Endothelial cell of umbilical vein (primary cell): Measurements from ENCODE around the gene ADGRL3. TPM values are rescaled to one million over a fixed set of nuclear protein-coding genes. Genes with fewer than 3 reads are reported as not detected.

Source experiments
- BruUV-seq: library from RNA; stranded (reverse); fragments of 400-500 nt; replicated peaks from 2 replicates; lab custom pipeline; 2021; lab: Mats Ljungman, UMichigan
- CTCF ChIA-PET: fragments of 300-600, 350-600 bp; sonication (Branson Sonifier 250); formaldehyde crosslinking; loops from one replicate; lab custom pipeline; 2021; ENCODE audit warnings: antibody characterized with exemption, inconsistent platforms; lab: Charles Lee
- POLR2A ChIA-PET: fragments of 300-600, 350-600 bp; sonication (Branson Sonifier 250); formaldehyde crosslinking; loops from one replicate; lab custom pipeline; 2021; ENCODE audit warnings: antibody characterized with exemption, inconsistent platforms; lab: Charles Lee
- DNase-seq: peaks from one replicate; pipeline ENCODE4 v3.0.0-alpha.2; 2011; ENCODE audit warnings: low read depth, low spot score
- FAIRE-seq: peaks from 2 replicates; lab custom pipeline; 2011; peaks lifted over from hg19 to GRCh38; lab: Jason Lieb, UNC
- H2AFZ ChIP-seq: 2 replicates; pipeline ENCODE4 v1.6.0; 2012; ENCODE audit warnings: low read depth, low read length, control low read depth, inconsistent platforms
- H3K27ac ChIP-seq: 2 replicates; pipeline ENCODE4 v1.5.1; 2011; ENCODE audit warnings: low read depth, mild to moderate bottlenecking, control low read depth, low read length, moderate library complexity; ENCODE audit not compliant: insufficient read depth
- H3K27me3 ChIP-seq, 2 experiments: 2 replicates each; pipeline versions ENCODE4 v1.6.0 to v1.6.1; 2011; ENCODE audit warnings: low read length in 2 of 2, mixed read lengths in 1 of 2; ENCODE audit not compliant: control insufficient read depth in 2 of 2, insufficient read depth in 2 of 2
- H3K36me3 ChIP-seq, 2 experiments: 2 replicates in 1 of 2; 3 replicates in 1 of 2; pipeline ENCODE4 v1.5.1; 2011; ENCODE audit warnings: low read length in 2 of 2, mild to moderate bottlenecking in 1 of 2, moderate library complexity in 1 of 2; ENCODE audit not compliant: control insufficient read depth in 2 of 2, insufficient read depth in 2 of 2; ENCODE audit errors: extremely low read depth in 1 of 2
- H3K4me1 ChIP-seq: 3 replicates; pipeline ENCODE4 v1.5.1; 2011; ENCODE audit warnings: mild to moderate bottlenecking, low read length; ENCODE audit not compliant: control insufficient read depth, insufficient read depth; ENCODE audit errors: extremely low read depth
- H3K4me2 ChIP-seq: 2 replicates; pipeline ENCODE4 v1.6.1; 2011; ENCODE audit warnings: low read length, control low read depth, mixed read lengths; ENCODE audit not compliant: insufficient read depth
- H3K4me3 ChIP-seq, 3 experiments: fragments of 200-600 bp in 1 of 3; sonication (generic), shearing (Covaris generic) in 1 of 3; replicated peaks in 1 of 3; 2 replicates each; pipeline ENCODE4 v1.5.1; 2011 to 2016; ENCODE audit warnings: control low read depth in 3 of 3, low read length in 3 of 3, mild to moderate bottlenecking in 2 of 3, inconsistent platforms in 1 of 3, low read depth in 1 of 3, moderate library complexity in 1 of 3; ENCODE audit not compliant: insufficient read depth in 1 of 3
- H3K79me2 ChIP-seq: 2 replicates; pipeline ENCODE4 v1.6.0; 2012; ENCODE audit warnings: low read length, inconsistent platforms; ENCODE audit not compliant: control insufficient read depth, insufficient read depth
- H3K9ac ChIP-seq: replicated peaks from 2 replicates; pipeline ENCODE3; 2011; ENCODE audit warnings: low read length, control low read depth; ENCODE audit not compliant: insufficient read depth; ENCODE audit errors: extremely low read depth
- H3K9me1 ChIP-seq: replicated peaks from 3 replicates; pipeline ENCODE4 v1.6.0; 2011; ENCODE audit warnings: mild to moderate bottlenecking, low read length; ENCODE audit not compliant: control insufficient read depth, insufficient read depth; ENCODE audit errors: extremely low read depth
- H3K9me3 ChIP-seq: replicated peaks from 2 replicates; pipeline ENCODE4 v1.5.1; 2012; ENCODE audit warnings: low read length, inconsistent platforms; ENCODE audit not compliant: control insufficient read depth, insufficient read depth
- H4K20me1 ChIP-seq: replicated peaks from 2 replicates; pipeline ENCODE3; 2011; ENCODE audit warnings: mild to moderate bottlenecking, low read length; ENCODE audit not compliant: control insufficient read depth, insufficient read depth; ENCODE audit errors: extremely low read depth
- EZH2 ChIP-seq: IDR thresholded peaks from 2 replicates; pipeline ENCODE4 v1.6.1; 2012; ENCODE audit warnings: borderline replicate concordance, low read depth, mild to moderate bottlenecking, moderate library complexity, low read length, inconsistent platforms; ENCODE audit not compliant: severe bottlenecking
- JUN ChIP-seq: IDR thresholded peaks from 2 replicates; pipeline ENCODE4 v1.6.1; 2011; ENCODE audit warnings: borderline replicate concordance, low read depth; ENCODE audit not compliant: insufficient read length, insufficient read depth
- MAX ChIP-seq: IDR thresholded peaks from 2 replicates; pipeline ENCODE4 v1.6.1; 2011; ENCODE audit not compliant: insufficient read depth, insufficient read length
- MYC ChIP-seq: IDR thresholded peaks from one replicate; pipeline ENCODE4 v1.6.1; 2011; ENCODE audit warnings: mild to moderate bottlenecking, low read depth, low read length
- POLR2A ChIP-seq: IDR thresholded peaks from 2 replicates; pipeline ENCODE4 v1.6.1; 2012; ENCODE audit warnings: low read depth, mild to moderate bottlenecking, control low read depth, low read length
- POLR2AphosphoS5 ChIP-seq: IDR thresholded peaks from 2 replicates; pipeline ENCODE4 v1.6.1; 2012; ENCODE audit warnings: low read depth, mild to moderate bottlenecking, control low read depth, low read length, moderate library complexity; ENCODE audit not compliant: insufficient read depth
- dilution Hi-C: fragments of 300-500 bp; cut with MboI; formaldehyde crosslinking; loops from one replicate; pipeline ENCODE4 v1.15.0; 2019; ENCODE audit warnings: low sequenced_read_pairs; ENCODE audit not compliant: extremely low pct_ligation_motif_present
- intact Hi-C: fragments of 100-400 bp; cut with micrococcal nuclease; formaldehyde crosslinking; loops from one replicate; pipeline ENCODE4 v1.10.0; 2022
- polyA plus RNA-seq, 4 experiments: library from polyadenylated mRNA; depleted of rRNA in 3 of 4; stranded (reverse) in 3 of 4; unstranded in 1 of 4; fragments of >200 nt; gene quantifications; 2 replicates each; pipeline versions ENCODE4 v1.2.1 to v1.2.3, GENCODE V29; 2011 to 2012; ENCODE audit warnings: missing spikeins in 1 of 4
- total RNA-seq: library from RNA; stranded (reverse); gene quantifications from 2 replicates; pipeline ENCODE4 v1.2.3, GENCODE V29; 2021
- TF ChIP-seq, protein P1 (sequence below), 2 donors: IDR thresholded peaks; 1 replicate in 1 of 2; 2 replicates in 1 of 2; pipeline ENCODE4 v1.5.1; 2011; ENCODE audit warnings: low read length in 2 of 2, mild to moderate bottlenecking in 2 of 2, moderate library complexity in 2 of 2, control low read depth in 1 of 2, inconsistent platforms in 1 of 2, low read depth in 1 of 2; ENCODE audit not compliant: insufficient read depth in 1 of 2; ENCODE audit errors: extremely low read depth in 1 of 2

The ADGRL3 gene
- total and polyA plus RNA-seq, 2 donors (not counting 3 experiments of a cell fraction or from before 2014, with no cell fraction given): not detected

- CTCF ChIA-PET: no interaction called here
- BruUV-seq: no TSS peak
- DNase-seq: no peak
- Histone ChIP-seq H3K4me2 (no peak overlapping the region), H3K9ac (no peak overlapping the region), H3K79me2 (no peaks in the 10 kb centered on the region), H3K9me3 (no peaks in the 10 kb centered on the region), H3K36me3 (no peaks in the 10 kb centered on the region), H3K27ac (no peak overlapping the region), H3K4me1 (no peaks in the 10 kb centered on the region), H4K20me1 (no peaks in the 10 kb centered on the region), H3K9me1 (no peaks in the 10 kb centered on the region), H3K4me3 (no peak overlapping the region), H2AFZ (no peak overlapping the region), H3K27me3 (no peaks in the 10 kb centered on the region)
- TF ChIP-seq MAX (no peak), MYC (no peak), POLR2A (no peak), POLR2AphosphoS5 (no peak), EZH2 (no peak), JUN (no peak)
- TF ChIP-seq, protein P1, sequence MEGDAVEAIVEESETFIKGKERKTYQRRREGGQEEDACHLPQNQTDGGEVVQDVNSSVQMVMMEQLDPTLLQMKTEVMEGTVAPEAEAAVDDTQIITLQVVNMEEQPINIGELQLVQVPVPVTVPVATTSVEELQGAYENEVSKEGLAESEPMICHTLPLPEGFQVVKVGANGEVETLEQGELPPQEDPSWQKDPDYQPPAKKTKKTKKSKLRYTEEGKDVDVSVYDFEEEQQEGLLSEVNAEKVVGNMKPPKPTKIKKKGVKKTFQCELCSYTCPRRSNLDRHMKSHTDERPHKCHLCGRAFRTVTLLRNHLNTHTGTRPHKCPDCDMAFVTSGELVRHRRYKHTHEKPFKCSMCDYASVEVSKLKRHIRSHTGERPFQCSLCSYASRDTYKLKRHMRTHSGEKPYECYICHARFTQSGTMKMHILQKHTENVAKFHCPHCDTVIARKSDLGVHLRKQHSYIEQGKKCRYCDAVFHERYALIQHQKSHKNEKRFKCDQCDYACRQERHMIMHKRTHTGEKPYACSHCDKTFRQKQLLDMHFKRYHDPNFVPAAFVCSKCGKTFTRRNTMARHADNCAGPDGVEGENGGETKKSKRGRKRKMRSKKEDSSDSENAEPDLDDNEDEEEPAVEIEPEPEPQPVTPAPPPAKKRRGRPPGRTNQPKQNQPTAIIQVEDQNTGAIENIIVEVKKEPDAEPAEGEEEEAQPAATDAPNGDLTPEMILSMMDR (IDR thresholded peaks at IDR 0.05; ENCODE audit: extremely low read depth in 1 of 2, insufficient read depth in 1 of 2, low read depth in 1 of 2, low read length in 2 of 2): no peak
- dilution Hi-C loops (no loop called here), intact Hi-C loops (no loop called here)
- POLR2A ChIA-PET: no interaction called here
- no peak for FAIRE-seq
These were observed 205.2 kb downstream of the ADGRL3 start for GRCh38 chr4:61405307-61405706.
